GM18502 (cell line): ENCODE data around the gene SIPA1L3.

ENCODE experiments used
- ATAC-seq: cut with Tn5 transposase; IDR thresholded peaks from one replicate; pipeline ENCODE4 v1.9.1; 2021; ENCODE audit warnings: mild to moderate bottlenecking; ENCODE audit not compliant: unreplicated experiment, poor library complexity

SIPA1L3 gene

DNA sequence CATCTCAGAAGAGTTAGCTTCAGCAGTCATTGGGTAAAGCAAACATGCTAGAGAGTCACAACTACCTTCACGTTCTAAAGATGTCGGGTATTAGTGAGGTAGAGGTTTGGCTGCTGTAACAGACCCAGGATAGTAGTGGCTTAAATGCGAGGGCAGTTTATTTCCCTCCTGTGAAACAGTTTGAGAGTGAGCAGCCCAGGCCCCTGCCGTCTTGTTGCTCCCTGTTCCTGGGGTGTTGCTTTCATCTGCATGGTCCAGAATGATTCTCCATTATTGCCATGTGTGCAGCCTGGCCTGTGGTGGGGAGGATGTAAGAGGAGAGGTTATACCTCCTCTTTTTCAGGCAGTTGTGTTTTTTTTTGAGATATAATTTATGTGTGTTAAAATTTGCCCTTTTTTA is 63.7 kb downstream of the SIPA1L3 start:
- no peak for ATAC-seq

DNA sequence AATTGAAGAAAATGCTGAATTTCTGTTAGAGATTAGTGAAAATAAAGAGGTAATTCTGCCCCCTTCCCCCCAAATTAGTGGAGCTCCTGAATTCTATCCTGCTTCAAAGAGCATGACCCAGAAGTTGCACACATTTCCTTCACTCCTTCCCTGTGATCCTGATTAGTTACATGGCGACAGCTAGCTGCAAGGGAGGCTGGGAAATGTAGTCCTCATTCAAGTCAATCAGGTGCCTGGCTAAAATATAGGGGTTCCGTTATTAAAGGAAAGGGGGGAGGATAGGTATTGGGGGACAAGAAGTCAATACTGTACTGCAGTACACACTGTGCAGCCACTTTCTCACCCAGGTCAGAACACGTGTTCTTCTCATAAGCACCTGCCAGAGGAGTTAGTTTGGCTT is 65.8 kb downstream of the SIPA1L3 start:
- no peak for ATAC-seq

DNA sequence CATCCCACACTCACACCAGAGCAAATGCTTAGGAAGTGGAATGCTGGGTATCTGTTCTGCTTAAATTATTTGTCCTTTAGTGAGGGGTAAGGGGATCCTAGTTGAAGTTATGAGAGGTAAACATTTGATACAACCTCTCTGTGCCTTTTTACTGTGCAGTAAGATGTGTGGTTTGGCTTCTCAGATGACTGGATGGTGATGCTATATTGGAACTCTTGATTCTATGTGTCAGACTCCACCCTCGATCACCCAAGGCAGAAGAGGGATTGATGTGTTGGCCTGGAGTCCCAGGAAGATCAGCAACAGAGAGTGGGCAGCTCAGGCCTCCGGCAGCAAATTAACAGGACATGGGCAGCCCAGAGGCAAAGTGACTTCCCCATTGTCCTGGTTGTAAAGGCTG is 66.7 kb downstream of the SIPA1L3 start:
- no peak for ATAC-seq

DNA sequence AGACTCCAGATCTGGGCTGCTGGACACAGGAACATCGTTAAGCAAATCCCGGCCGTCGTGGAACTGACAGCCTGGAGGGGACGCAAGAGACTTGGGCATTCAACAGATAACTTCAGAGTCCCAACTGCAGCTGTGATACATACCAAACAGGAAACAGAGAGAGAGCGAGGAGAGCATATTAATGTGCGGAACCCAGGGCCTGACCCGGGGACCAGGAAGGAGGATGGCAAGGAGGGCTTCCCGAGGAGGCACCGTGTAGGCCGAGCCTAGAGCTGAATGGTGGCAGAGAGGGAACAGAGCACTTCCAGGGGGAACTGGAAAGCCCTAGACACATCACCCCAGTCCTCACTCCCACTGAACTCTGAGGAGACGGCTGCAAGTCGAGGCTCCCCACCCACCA is 68.1 kb downstream of the SIPA1L3 start:
- no peak for ATAC-seq

DNA sequence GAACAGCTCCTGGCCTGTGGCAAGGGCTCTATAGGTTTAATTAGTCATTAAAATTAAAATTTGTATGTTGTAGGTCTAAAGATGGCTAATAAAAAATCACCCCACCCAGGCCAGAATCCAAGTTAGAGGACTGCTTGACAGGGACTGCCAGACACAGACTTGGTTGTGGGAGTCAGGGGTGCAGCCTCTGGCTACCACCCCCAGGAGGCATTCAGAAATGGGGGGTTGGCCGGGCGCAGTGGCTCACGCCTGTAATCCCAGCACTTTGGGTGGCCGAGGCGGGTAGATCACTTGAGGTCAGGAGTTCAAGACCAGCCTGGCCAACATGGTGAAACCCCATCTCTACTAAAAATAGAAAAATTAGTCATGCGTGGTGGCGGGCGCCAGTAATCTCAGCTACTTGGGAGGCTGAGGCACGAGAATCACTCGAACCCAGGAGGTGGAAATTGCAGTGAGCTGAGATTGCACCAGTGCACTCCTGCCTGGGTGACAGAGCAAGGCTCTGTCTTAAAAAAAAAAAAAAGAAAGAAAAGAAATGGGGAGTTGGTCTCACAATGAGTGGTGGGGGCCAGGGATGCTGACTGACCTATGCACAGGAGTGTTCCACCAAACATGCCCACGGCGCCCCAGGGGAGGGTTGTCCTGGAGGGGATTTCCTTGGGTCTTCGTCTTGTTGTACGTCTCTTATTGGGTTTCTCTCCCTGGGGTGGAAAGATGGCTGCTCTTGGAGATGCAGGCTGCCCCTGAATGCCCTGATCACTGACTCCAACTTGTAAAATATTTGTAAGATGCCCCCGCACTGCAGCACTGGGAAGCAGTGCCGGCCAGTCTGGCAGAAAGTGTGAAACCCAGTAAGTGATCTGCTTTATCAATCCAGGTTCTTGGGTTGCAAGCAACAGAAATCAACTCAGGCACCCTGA is 68.8 kb downstream of the SIPA1L3 start:
- no peak for ATAC-seq

DNA sequence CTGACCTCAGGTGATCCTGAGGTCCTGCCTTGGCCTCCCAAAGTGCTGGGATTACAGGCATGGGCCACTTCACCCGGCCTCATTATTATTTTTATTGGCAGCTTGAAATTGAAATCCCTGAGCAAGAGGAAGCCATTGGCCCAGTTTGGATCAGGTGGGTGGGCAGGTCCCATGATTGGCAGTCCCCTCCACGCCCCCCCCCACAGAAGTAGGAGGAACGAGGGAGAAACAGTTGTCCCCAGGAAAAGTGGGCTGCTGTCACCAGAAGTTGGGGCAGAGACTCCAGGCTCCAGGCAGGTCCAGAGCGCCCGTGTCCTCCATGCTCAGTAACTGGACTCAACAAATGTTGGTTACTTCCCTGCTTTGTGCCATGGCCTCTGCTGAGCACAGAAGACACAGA is 70.4 kb downstream of the SIPA1L3 start:
- ATAC-seq: no peak

DNA sequence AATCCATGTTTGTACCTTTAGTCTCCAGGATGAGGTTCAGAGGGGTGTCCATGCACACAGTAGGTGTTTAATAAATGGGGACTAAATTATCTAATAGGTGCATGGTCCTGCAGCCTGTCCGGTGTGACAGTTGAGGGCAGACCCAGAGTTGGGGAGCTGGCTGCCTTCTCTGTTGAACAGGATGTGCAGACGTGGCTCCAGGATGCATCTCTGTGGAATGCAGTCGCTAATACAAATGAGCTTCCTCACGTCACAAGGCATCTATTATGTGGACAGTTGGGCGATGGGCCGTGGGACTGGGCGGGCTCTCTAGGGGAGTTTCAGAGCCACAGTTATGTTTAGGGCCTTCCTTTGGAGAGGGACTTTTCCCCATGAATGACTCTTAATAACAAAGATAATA is 71.0 kb downstream of the SIPA1L3 start:
- ATAC-seq: no peak

DNA sequence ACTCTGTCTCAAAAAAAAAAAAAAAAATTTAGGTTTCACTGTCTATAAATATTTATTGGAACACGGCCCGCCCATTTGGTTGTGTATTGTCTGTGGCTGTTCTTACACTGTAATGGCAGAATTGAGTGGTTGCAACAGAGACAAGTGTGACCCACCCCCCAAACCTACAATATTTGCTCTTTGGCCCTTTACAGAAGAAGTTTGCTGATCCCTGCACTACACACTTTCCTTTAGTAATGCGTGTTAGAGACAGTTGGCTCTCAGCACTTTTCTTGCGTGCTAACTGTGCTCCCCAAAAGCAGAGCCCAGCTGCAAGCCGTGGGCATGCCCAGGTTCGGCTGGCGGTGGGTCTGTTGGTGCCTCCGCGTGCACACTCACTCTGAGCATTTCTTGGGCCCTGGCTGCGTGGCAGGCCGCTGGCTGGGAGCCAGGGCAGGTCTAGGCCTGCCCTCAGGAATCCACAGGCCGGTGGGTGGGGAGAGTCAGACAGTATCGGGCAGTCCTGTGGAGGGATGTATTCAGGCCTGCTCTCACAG is 72.6 kb downstream of the SIPA1L3 start:
- peak; percentile 45 for ATAC-seq

DNA sequence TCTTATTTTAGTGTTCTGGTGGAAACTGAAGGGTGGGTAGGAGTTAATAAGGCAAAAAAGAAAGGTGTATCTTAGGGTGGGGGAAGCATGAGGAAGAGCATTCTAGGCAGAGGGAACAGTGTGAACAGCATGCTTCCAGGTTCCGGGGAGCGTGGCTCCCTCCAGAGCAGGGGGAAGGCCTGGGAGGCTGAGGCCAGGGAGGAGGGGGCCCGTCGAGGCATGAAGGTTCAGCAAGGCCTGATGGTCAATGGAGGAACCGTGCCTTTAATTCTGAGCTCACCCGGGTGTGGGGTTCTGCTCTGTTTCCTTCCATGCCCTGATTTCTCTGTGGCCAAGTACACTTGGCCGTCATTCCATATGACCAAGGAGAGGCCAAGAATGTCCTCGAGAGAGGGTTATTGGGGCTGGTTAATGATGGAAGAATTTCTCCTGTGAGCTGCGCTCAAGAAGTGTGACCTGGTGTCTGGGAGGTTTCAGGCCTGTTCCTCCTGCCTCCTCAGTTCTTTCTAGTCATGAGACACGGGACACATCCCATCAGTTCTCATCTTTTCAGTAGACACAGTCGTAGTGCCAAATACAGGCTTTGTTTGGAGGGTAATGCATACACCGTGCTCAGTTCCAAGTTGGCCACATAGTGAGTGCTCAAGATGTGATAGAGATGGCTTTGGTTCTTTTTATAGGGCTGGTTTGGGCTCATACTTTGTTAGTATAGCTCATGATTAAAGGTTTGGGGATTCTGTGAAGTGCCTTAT is 73.6 kb downstream of the SIPA1L3 start:
- no peak for ATAC-seq

DNA sequence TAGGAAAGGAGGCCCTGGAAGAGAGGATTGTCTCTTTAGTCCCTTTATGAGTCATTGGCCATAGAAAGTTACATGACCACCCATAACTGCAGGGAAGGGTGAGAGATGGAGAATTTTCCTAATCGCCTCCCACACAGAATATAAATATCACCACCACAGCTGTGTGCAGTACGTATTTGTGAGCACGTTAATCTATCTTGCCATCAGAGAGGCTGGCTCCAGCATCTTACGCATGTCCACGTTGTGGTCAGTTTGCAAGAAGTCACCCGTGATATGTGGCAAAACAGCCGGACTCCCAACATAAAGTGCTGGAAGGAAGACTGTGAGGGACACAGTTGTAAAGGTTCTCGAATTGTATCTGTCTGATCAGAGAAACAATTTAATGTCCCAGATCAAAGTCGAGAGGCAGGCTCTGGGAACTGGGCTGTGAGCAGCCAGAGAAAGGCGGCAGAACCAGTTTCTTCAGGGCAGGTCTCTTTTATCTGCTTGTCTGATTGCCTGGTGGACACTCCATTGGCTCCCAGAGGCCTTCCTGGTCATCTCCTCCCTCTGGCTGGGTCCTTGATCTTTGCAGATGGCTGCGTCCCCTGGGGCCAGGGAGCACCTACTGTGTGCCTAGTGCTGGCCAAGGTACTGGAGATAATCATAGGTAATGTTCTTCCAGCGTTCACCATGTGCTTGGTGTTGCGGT is 74.9 kb downstream of the SIPA1L3 start:
- no peak for ATAC-seq

DNA sequence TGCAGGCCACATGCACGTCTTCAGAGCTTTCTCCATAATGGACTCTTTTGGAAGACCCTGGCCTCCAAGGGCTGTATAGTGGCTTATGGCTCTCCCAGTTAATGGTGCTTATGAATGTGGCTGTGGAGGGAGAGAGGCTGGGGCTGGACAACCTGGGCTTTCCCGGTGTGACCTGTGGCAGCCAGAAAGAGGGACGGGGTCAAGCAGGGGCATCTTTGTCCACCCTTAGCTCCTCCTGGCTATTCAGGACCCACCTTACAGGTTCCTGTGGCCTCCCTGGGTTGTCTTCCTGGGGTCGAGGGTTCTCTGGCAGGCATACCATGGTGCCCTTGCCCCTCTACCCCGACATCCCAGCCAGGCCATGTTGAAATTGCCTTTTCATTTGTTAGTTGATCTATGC is 75.6 kb downstream of the SIPA1L3 start:
- ATAC-seq: no peak

DNA sequence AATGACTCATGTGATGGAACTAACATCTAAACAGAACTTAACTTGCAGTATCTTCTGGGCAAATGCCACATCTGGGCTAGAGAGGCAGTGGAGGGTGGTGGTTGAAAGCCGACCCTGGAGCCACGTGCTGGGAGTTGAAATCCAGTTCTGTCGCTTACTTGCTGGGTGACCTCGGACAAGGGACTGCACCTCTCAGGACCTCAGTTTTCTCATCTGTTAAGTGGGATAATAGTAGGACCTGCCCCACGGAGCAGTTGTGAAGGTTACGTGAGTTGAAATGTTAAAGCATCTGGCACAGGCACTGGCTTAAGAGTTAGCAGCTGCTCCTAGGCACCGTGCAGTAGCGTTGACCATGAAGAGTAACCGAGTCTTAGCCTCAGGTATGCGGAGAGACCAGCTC is 76.1 kb downstream of the SIPA1L3 start:
- no peak for ATAC-seq

DNA sequence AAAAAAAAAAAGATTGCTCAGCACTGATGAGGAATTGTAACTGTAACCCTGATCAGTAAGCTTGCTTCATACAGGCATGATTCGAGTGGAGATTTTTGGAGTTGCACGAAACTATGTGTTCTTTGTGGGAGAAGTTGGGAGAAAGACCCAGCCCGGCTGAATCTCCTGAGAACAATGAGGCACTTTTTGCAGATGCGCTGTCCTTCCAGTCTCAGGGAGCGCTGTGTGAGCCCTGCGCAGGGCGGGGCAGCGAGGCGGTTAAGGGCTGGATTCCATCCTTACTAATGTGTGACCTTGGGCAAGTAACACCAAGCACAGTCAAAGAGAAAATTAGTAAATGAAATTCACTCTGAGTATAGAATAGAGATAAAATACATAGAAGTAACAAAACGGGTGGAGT is 76.9 kb downstream of the SIPA1L3 start:
- no peak for ATAC-seq

DNA sequence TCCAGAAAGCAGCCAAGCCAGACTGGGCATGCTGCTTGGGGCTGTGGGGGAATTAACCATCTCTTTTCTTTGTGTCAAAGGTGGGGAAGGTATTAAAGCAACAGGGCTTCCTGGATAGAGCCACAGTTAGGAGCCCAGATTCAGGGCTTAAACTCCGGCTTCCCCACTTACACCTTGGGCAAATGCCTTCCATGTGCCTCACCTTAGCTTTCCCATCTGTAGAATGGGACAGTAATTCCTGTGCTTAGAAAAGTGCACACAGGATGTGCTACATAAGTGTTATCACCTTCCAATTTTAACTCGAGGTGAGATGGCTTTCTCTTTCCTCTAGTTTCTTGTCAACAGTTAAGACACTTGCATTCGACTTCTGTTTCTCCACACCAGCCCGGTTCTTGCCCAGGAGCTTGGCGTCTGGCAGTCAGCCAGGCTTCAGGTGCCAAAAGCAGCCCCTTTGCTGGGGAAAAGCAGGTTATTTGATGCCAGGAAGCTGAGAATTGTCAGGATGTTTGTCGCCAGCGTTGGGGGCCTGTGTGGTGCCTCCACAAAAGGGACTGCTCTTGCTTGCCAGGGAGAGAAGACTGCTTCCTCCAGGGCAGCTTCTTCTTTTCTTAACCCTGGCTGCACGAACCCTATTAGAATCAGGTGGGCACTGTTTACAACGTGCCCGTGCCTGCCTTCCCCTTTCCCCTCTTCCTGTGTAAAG is 79.2 kb downstream of the SIPA1L3 start:
- ATAC-seq: no peak

DNA sequence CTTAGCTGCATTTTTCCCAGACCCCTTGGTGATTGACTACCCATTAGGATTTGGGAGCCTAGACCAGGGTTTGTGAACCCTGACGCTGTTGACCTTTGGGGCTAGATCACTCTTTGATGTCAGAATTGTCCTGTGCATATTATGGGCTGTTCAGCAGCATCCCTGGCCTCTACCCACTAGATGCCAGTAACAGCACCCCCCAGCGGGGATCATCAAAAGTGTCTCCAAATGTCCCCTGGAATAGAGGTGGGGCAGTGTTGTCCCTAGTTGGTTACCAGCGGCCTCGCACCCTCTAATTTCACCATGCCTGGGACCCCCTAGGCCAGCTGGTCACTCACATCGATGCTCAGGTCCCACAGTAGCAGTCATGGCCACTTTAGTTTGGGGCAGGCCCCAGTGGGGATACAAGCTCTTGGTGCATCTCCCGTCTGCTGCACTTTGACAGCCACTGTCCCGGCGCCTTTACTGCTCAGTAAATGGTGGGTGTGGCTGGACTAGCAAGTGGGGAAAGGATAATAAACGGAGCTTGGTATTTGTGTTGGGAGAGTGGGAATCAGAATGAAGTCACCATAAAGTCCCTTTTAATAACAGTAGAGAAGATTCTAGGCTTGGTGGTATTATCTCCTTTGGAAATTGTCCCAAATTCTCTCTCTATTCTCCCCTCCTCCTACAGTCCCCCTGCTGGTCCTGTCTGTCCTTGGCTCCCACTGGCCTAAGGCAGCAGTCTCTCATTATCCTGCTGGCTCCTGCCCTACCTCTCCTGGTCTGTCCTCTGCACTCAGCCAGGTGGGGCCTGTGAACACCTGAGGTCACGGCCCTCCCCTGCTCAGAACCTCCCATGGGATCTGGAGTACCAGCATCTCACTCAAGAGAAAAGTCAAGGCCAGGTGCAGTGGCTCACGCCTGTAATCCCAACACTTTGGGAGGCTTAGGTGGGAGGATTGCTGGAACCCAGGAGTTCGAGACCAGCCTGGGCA is 80.6 kb downstream of the SIPA1L3 start:
- no peak for ATAC-seq

DNA sequence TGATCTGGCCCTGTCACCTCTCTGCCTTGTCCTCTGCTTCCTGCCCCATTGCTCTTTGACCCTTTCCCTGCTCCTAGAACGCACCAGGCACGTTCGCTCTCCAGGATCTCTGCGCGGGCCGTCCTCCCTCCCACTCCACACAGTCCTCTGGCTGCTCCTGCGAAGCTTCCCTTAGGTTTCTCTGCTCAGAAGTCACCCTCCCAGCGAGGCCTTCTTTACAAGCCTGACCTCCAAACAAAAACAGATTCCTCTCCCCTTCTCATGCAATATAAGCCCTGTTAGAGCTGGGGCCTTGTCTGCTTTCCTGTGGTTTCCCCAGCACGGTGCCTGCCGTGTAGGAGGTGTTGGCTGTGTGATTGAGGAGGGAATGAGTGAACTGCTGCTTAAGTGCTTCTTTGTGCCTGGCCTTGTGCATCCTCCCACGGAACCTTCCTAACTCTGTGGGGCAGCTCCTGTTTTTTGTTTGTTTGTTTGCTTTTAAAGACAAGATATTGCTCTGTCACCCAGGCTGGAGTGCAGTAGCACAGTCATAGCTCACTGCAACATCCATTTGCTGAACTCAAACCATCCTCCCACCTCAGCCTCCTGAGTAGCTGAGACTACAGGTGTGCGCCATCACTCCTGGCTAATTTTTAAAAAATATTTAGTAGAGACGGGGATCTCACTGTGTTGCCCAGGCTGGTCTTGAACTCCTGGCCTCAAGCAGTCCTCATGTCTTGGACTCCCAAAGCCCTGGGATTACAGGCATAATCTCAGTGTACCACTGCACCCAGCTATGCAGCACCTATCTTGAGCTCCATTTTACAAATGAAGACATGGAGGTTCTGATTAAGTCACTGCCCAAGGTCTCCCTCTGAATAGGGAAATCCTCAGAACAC is 82.0 kb downstream of the SIPA1L3 start:
- no peak for ATAC-seq

DNA sequence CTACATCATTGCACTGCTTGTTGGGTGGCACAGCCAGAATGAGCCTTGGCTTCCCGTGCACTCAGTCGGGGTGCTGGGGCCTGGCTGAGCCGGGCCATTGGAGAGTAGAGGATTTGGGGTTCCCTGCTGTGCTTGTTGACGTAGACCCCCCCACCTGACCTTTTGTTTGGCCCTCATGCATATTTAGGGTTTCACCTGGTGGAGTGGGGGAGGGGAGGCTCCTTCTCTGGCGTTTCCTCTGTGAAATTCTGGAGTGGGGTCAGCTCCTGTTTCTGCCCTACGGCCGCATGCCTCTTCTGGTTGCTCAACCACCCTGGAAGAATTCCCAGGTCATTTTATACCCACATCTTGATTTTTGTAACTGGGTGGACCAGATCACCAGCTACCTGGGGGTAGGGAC is 82.8 kb downstream of the SIPA1L3 start:
- no peak for ATAC-seq

DNA sequence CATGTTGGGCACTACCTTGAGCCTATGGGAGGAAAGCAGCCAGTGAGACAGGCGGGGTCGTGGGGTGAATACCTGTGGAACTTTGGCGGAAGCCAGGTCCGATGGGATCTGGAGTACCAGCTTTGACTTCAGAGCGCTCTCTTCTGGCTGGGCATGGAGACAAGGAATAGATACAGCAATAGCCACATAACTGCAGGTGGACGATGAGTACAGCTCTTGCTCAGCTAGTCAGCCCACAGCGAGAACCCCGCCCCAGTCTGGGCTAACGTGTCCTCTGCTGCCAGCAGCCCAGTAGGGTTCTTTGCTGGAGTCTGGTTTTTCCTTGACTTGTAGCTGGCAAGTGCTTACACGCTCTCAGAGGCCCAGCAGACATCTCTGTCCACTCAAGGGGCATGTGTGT is 83.4 kb downstream of the SIPA1L3 start:
- no peak for ATAC-seq
